A549 (cell line): ENCODE results near the gene FAM193A.

Experiments used
- CHD2 ChIP-seq: fragments of 150-350 bp; IDR thresholded peaks from 2 replicates; pipeline ENCODE4 v1.6.1; 2014; ENCODE audit warnings: low read length; ENCODE audit not compliant: partially characterized antibody
- CTCF ChIP-seq: fragments of >200 bp; sonication (Bioruptor Twin); formaldehyde crosslinking; IDR thresholded peaks from 3 replicates; pipeline ENCODE4 v1.5.1; 2016
- ELK1 ChIP-seq: fragments of 150-350 bp; IDR thresholded peaks from 2 replicates; pipeline ENCODE4 v1.6.1; 2014; ENCODE audit warnings: low read depth, mild to moderate bottlenecking, low read length
- EP300 ChIP-seq, 2 experiments: fragments of >200 bp; sonication (Bioruptor Twin); formaldehyde crosslinking; IDR thresholded peaks; 2 replicates in 1 of 2; 3 replicates in 1 of 2; pipeline ENCODE4 v1.6.1; 2016 to 2017
- ESRRA ChIP-seq: fragments of 150-350 bp; IDR thresholded peaks from 2 replicates; pipeline ENCODE4 v1.6.1; 2014; ENCODE audit warnings: mild to moderate bottlenecking, low read length, borderline replicate concordance
- HMGXB4 ChIP-seq: fragments of 250-450 bp; sonication (Bioruptor Pico); IDR thresholded peaks from 2 replicates; pipeline ENCODE4 v1.5.0; 2021; ENCODE audit warnings: mild to moderate bottlenecking, moderate library complexity, borderline replicate concordance
- JUN ChIP-seq, 2 experiments: fragments of >200 bp; sonication (Bioruptor Twin); formaldehyde crosslinking; IDR thresholded peaks; 2 replicates in 1 of 2; 3 replicates in 1 of 2; pipeline ENCODE4 v1.6.1; 2016 to 2017
- MAZ ChIP-seq: fragments of 150-350 bp; IDR thresholded peaks from 2 replicates; pipeline ENCODE4 v1.6.1; 2014; ENCODE audit warnings: antibody characterized with exemption, low read depth, low read length, borderline replicate concordance
- POLR2A ChIP-seq: IDR thresholded peaks from 2 replicates; pipeline ENCODE4 v1.6.1; 2012; ENCODE audit warnings: mild to moderate bottlenecking, low read length
- RAD21 ChIP-seq, 2 experiments: fragments of >200 bp in 1 of 2; sonication (Bioruptor Twin) in 1 of 2; formaldehyde crosslinking in 1 of 2; IDR thresholded peaks in 1 of 2; conservative IDR thresholded peaks in 1 of 2; 2 replicates in 1 of 2; 3 replicates in 1 of 2; pipeline ENCODE4 v1.6.1; 2012 to 2018; ENCODE audit warnings: inconsistent platforms in 1 of 2
- REST ChIP-seq: fragments of 200-600 bp; sonication (generic); IDR thresholded peaks from 2 replicates; pipeline ENCODE4 v1.6.1; 2016; ENCODE audit warnings: antibody characterized with exemption, mild to moderate bottlenecking, moderate library complexity
- SREBF2 ChIP-seq: fragments of 450-650 bp; IDR thresholded peaks from 2 replicates; pipeline ENCODE4 v1.6.1; 2014; ENCODE audit warnings: mild to moderate bottlenecking, moderate library complexity
- ZC3H11A ChIP-seq: fragments of 450-650 bp; IDR thresholded peaks from 2 replicates; pipeline ENCODE4 v1.6.1; 2014; ENCODE audit warnings: antibody characterized with exemption, mild to moderate bottlenecking

GRCh38 chr4:2731907-2732317 lies 195.5 kb downstream of the FAM193A start:
- TF ChIP-seq POLR2A (no peak), ZC3H11A (no peak), CTCF (no peak), JUN (IDR thresholded peaks at IDR 0.05) (no peak), CHD2 (no peak), HMGXB4 (CRISPR knock-in tag) (no peak), SREBF2 (no peak), EP300 (IDR thresholded peaks at IDR 0.05) (no peak), ESRRA (no peak), MAZ (no peak), RAD21 (conservative IDR thresholded peaks at IDR 0.05 in 1 of 2, IDR thresholded peaks at IDR 0.05 in 1 of 2) (no peak), REST (no peak), ELK1 (no peak)
